NCI-H1436 (cell line): ENCODE results near the gene LCN6.
"Not testable (repeated sequence)": the region's sequence is repeated elsewhere in the genome, so short reads cannot be mapped to it uniquely, and the experiment has no call there.

Experiments used
- DNase-seq: peaks from one replicate; lab custom pipeline; 2025; lab: John Stamatoyannopoulos, UW

Gene LCN6

DNA sequence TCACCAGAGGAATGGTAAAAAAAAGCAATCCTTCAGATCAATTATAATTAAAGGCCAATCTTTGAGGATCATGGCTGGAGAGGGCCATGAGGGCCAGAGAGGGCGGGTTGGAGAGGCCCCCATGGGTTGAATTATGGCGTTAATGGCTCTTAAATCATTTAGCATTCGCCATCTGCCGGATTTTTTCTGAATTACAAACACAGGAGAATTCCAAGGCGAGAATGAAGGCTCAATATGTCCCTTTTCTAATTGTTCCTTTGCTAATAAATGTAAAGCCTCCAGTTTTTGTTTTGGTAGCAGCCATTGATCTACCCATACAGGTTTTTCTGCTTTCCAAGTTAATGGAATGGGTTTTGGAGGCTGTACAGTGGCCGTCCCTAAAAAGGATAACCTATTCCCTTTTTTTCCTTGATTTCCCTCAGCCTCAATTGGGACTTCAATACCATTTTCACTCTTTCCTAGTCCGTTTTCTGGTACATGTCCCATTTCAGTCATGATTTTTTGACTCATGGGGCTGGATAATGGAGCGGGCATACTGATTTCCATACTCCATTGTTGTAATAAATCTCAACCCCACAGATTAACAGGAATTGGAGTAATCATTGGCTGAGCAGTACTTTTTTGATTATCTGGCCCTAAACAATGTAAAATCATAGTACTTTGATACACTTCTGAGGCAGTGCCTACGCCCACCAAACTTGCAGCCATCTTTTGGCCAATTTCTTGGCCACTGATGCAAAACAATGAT, 36.1 kb upstream of the LCN6 start:
- DNase-seq = no peak

GRCh38 chr9:136782452-136782851, 34.1 kb upstream of the LCN6 start:
- no peak for DNase-seq

DNA sequence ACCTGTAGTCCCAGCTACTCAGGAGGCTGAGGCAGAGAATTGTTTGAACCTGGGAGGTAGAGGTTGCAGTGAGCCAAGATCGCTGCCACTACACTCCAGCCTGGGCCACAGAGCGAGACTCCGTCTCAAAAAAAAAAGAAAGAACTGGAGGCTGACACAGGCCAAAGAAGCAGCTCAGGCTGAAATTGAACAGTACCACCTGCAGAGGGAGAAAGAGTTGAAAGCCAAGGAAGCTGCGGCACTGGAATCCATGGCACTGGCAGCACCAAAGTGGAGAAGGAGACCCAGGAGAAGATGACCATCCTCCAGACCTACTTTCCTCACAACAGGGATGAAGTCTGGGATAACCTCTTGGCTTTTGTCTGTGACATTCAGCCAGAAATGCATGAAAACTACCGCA, 31.5 kb upstream of the LCN6 start:
- DNase-seq = no peak

GRCh38 chr9:136777359-136777758, 29.0 kb upstream of the LCN6 start:
- no peak for DNase-seq

- no peak for DNase-seq
Observed at GRCh38 chr9:136776947-136777346, 28.6 kb upstream of the LCN6 start.

GRCh38 chr9:136775191-136775590, 26.9 kb upstream of the LCN6 start:
- DNase-seq = no peak

- DNase-seq = no peak
Observed at GRCh38 chr9:136774416-136775045, 26.2 kb upstream of the LCN6 start.

DNA sequence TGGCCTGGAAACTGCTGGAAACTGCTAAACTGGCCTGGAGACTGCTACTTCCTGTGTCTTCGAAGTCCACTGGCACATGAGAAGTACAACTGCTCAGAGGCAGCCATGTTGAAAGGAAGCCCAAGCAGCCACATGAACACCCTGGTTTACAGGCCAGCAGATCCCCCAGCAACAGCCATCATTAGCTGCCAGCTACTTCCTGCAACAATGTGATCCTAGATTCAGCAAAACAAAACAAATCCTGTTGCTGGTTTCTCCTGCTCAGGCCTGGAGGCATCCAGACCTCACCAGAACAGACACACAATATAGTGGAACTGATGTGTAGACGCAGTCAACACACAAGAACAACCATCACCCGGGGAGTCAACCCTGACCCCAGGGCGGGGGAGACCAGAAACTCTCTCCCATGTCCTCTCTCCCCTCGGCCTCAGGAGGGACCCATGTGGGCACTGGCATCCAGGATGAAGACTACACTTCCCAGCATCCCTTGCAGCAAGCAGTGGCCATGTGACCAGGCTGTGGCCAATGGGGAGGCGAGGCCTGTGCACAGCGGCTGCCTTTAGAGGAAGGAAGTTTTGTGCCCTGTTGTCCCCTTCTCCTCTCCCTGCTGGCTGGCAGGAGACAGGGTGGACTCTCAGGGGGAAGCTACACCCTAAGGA, 25.2 kb upstream of the LCN6 start:
- DNase-seq = no peak

GRCh38 chr9:136771907-136772415, 23.6 kb upstream of the LCN6 start:
- no peak for DNase-seq

DNA sequence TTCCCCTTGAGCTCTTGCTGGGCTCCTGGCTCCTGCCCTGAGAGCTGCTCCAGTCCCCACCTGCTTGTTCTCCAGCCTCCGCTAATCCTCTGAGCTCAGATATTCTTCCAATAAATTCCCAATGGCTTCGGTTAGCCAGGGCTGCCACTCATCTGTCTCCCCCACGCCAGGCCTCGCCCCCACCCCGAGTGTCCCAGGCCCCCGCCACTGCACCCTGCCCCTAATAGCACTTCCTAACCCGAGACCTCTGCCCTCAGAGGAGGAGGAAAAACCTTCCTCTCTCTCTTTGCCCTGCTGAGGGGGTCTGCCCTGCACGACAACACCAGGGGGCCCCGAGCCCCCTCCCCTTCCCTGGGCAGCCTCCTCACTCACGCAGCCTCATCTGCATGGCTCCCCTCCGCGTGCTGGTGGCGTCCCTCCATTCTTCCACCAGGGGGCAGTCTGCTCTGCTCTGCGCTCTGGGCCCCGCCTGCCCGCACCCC, 21.4 kb upstream of the LCN6 start:
- peak; percentile 31 for DNase-seq

- peak; percentile 76 for DNase-seq
Observed at GRCh38 chr9:136766410-136767120, 18.2 kb upstream of the LCN6 start.

- DNase-seq = not testable (repeated sequence)
Observed at GRCh38 chr9:136765745-136766409, 17.6 kb upstream of the LCN6 start.

- no peak for DNase-seq
Observed at GRCh38 chr9:136765041-136765440, 16.7 kb upstream of the LCN6 start.

- no peak for DNase-seq
Observed at GRCh38 chr9:136764301-136764891, 16.1 kb upstream of the LCN6 start, which contains the start of gene LCN15. Gene LCN15 (minus strand): TSS chr9:136764518. CDS start chr9:136764488, 30 bp downstream.

DNA sequence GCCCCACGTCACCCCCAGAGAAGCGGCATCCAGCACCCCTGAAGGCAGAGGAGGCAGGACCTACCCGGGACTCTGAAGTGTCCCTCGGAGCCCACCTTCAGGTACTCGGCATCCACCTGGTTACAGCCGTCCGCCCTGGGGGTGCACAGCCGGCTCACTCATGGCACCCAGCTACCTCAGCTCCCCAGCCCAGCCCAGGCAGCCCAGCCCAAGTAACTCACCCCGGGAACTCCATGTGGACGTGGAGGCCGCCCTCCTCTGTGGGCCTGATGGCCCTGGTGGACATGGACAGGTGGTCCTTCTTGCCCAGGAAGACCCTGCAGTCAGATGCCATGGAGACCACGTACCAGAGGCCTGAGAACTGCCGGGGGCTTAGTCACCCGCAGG, 15.3 kb upstream of the LCN6 start:
- no peak for DNase-seq

DNA sequence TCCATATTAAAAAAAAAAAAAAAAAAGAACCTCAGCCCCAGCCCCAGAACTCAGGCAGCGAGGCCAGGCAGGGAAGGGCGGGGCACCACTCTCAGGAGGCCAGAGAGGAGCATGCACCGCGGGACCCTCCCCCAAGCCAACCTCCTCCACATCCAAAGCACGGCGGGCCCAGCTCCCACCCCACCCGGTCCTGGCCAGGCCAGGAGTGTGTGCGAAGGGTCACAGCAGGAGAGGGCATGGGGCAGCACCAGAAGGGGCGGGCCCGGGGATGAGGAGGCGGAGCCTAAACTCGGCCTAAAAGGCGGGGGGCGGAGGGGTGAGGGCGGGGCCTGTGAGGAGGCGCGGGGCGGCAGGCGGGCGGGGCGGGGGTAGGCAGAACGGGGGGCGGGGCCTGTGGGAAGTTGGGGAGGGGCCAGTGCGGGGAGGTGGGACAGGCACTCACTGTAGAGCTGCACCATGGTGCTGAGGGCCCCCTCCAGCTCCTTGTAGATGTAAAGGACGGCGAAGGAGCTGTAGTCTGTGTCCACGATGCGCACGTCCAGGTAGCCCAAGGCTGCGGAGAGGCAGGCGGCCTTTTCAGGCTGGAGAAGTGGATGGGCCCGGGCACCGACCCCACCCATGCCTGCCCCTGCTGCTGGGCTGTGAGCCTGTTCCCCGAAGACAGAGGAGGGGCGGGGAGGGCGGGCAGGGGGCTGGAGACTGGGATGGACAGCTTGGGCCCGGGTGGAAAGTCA, 14.8 kb upstream of the LCN6 start:
- peak; percentile 60 for DNase-seq

- no peak for DNase-seq
Observed at GRCh38 chr9:136762221-136762691, 13.9 kb upstream of the LCN6 start.

DNA sequence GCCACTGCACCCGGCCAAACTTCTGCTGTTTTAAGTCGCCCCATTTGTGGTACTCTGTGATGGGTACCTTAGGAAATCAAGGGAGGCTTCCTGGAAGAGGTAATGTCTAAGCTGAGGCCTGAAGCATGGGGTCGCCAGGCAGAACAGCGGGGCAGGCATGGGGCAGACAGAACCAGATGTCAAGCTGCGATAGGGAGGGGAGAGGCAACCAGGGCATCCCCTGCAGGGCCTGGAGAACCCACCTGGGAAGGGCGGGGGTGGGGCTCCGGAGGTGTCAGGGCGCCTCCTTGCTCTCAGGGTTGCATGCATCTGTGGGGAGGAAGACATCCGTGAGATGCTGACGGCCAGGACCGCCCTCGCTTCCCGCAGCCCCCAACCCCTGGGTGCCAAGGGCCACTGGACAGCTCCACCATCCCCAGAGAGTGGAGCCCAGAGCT, 13.2 kb upstream of the LCN6 start:
- no peak for DNase-seq

GRCh38 chr9:136760834-136761544, 12.7 kb upstream of the LCN6 start:
- DNase-seq = peak; percentile 41

- DNase-seq = no peak
Observed at GRCh38 chr9:136760424-136760823, 12.1 kb upstream of the LCN6 start.
